Suppressor macrophage treated with lipopolysaccharide for 4 hours (primary cell): ENCODE data around the gene IFNG.
"Not testable (repeated sequence)": the region's sequence is repeated elsewhere in the genome, so short reads cannot be mapped to it uniquely, and the experiment has no call there.

Experiments
- DNase-seq: peaks from one replicate; pipeline ENCODE4 v3.0.0-alpha.2; 2020

The IFNG gene

GRCh38 chr12:68159681-68160304 lies at the start of gene IFNG:
Gene IFNG, minus strand, starts transcription at chr12:68159740. Its CDS starts 125 bp downstream, at chr12:68159615.
- DNase-seq: no peak

GRCh38 chr12:68209048-68209728 lies 49.6 kb upstream of the IFNG start:
- not testable (repeated sequence) for DNase-seq

- DNase-seq: no peak
These were observed 47.7 kb upstream of the IFNG start for GRCh38 chr12:68207276-68207675.

GRCh38 chr12:68206446-68206845 lies 46.9 kb upstream of the IFNG start:
- no peak for DNase-seq

- no peak for DNase-seq
These were observed 43.9 kb upstream of the IFNG start for GRCh38 chr12:68203460-68203875.

GRCh38 chr12:68200854-68201253 lies 41.3 kb upstream of the IFNG start:
- no peak for DNase-seq

GRCh38 chr12:68199127-68199526 lies 39.6 kb upstream of the IFNG start:
- no peak for DNase-seq

GRCh38 chr12:68198507-68199086 lies 39.1 kb upstream of the IFNG start:
- no peak for DNase-seq

- DNase-seq: no peak
These were observed 30.8 kb upstream of the IFNG start for GRCh38 chr12:68190301-68190700.

- DNase-seq: no peak
These were observed 30.3 kb upstream of the IFNG start for GRCh38 chr12:68189821-68190242.

- DNase-seq: peak; percentile 12
These were observed 26.1 kb upstream of the IFNG start for GRCh38 chr12:68185598-68185997.

GRCh38 chr12:68180792-68181744 lies 21.5 kb upstream of the IFNG start:
- DNase-seq: no peak

- DNase-seq: no peak
These were observed 19.4 kb upstream of the IFNG start for GRCh38 chr12:68178774-68179439.

- DNase-seq: no peak
These were observed 18.6 kb upstream of the IFNG start for GRCh38 chr12:68178184-68178583.

- DNase-seq: no peak
These were observed 18.0 kb upstream of the IFNG start for GRCh38 chr12:68177562-68177961.

GRCh38 chr12:68176257-68176656 lies 16.7 kb upstream of the IFNG start:
- no peak for DNase-seq

- no peak for DNase-seq
These were observed 16.1 kb upstream of the IFNG start for GRCh38 chr12:68175557-68176061.

- not testable (repeated sequence) for DNase-seq
These were observed 15.2 kb upstream of the IFNG start for GRCh38 chr12:68174761-68175160.

GRCh38 chr12:68173792-68174191 lies 14.3 kb upstream of the IFNG start:
- no peak for DNase-seq

- peak; percentile 16 for DNase-seq
These were observed 11.2 kb upstream of the IFNG start for GRCh38 chr12:68170726-68171125.

- DNase-seq: no peak
These were observed 9.8 kb upstream of the IFNG start for GRCh38 chr12:68169213-68169889.
